ENCODE data around the gene NFIA.

Gene NFIA

GRCh38 chr1:61132645-61133334 lies 50.4 kb downstream of the NFIA start:
- DNase-seq: peak; percentile 56

DNA sequence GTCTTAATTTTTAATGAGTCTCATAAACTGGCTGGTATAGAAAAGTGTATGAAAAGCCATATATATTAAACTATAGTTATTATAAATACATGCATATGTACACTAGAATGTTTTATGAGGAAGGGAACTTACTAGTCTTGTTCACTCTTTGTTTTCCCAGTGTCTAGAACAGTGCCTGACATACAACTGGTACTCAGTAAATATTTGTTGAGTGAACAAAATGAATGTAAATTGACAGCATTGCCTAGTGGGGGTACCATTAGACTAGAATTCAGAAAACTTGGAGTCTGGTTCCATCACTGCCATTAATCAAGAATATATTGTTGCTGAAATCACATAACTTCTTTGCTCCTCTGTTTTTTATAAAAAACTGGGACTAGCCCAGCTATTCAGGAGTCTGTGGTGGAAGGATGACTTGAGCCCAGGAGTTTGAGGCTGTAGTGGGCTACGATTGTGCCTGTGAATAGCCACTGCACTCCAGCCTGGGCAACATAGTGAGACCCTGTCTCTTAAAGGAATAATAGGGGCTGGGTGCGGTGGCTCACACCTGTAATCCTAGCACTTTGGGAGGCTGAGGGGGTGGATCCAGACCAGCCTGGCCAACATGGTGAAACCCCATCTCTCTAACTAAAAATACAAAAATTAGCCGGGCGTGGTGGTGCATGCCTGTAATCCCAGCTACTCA lies 51.1 kb downstream of the NFIA start:
- no peak for DNase-seq

GRCh38 chr1:61135291-61135690 lies 52.9 kb downstream of the NFIA start:
- no peak for DNase-seq

DNA sequence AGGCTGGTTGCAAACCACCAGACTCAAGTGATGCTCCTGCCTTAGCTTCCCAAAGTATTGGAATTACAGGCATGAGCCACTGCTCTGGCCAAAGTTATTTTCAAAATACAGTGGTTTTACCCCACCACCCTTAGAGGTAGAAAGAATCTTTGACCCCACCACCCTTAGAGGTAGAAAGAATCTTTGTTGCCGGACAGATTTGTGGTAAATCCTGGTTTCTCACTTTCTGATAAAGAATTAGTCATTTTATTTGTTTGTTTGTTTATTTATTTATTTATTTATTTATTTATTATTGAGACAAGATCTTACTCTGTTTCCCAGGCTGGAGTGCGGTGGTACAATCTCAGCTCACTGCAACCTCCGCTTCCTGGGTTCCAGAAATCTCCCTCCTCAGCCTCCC lies 55.9 kb downstream of the NFIA start:
- DNase-seq: no peak

GRCh38 chr1:61138921-61139774 lies 56.8 kb downstream of the NFIA start:
- DNase-seq: peak; percentile 83

GRCh38 chr1:61139775-61140549 lies 57.6 kb downstream of the NFIA start:
- DNase-seq: peak; percentile 63

GRCh38 chr1:61140778-61141177 lies 58.4 kb downstream of the NFIA start:
- DNase-seq: peak; percentile 94

DNA sequence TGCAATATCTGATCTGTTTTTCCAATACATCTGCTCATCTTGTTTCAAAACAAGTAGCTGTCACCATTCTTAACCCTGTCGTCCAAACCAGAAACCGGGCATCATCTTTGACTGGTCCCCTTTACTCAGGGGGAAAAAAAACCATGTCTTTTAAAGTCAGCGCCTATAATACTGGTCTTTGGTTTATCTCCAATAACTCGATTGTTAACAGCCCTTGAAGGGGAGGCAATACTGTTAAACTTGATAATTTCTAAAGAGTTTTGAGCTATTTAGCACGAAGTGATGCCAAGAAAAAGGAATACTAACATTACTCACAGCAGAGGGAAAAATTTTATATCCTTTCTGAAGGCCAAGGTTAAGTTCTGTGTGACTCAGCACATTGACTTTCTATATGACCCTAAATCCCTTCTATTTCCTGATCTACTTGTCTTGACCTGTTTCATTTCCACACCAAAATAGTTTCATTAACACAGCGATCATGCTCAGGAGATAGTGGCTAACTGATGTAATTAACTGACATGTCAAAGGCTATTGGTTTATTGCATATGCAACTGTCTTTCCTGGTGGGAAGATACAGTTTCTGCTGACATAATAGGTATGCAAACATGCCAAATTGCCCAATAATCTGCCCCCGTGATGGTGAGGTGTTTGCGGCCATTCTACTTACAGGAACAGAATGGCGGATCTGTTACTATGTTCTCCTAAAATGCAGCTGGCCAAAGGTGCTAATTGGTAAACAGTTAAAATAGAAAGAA lies 59.1 kb downstream of the NFIA start:
- DNase-seq: peak; percentile 56

DNA sequence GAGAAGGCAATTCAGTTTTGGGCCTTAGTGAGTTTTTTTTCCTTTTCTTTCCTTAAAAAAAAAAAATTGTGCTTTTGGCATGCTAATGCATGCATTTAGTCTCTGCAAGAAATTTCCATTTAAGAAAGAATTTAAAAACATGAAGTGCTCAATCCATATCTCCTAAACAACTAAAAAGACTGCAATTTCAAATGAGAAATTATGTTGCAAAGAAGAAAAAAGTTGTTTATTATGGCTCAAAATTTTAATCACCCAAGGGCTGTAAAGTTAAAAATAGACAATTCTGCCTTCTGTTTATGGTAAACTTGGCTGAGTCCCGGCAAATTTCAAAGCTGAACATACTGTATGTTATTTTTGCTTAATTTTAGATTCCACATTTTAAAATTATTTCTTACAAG lies 59.7 kb downstream of the NFIA start:
- no peak for DNase-seq

GRCh38 chr1:61142726-61143500 lies 60.6 kb downstream of the NFIA start:
- no peak for DNase-seq

- DNase-seq: peak; percentile 54
These were observed 61.6 kb downstream of the NFIA start for GRCh38 chr1:61143821-61144424.

DNA sequence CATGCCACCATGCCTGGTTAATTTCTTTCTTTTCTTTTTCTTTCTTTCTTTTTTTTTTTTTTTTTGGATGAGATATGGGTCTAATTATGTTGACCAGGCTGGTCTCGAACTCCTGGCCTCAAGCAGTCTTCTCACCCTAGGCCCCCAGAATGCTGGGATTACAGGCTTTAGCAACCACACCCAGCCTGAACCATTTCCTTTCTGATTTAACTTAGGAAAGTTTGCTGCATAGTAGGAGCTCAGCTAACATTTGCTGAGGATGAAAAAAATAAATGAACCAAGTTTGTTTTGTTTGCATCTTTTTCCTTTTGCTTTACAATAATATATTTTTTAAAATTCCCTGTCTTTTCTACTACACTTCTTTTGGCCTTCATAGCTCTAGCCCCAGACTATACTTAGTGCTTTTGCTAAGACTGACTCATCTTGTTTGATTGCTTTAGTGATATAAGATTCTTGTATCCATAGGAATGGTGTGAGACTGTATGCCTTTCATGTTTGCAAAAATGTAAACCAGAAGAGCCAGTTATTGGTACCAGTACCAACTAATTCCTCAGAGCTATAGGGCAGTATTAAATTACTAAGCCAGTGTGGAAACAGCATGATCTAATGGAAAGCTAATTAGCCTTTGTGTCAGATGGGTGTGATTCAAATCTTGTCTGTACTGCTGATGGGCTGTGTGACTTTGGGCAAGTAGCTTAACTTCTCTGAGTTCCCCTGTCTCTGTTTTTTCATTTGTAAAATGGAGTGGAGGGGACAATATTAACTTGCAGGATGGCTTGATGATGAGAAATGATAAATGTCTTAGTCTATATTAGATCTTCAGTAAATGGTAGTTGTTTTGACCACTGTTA lies 66.9 kb downstream of the NFIA start:
- no peak for DNase-seq

DNA sequence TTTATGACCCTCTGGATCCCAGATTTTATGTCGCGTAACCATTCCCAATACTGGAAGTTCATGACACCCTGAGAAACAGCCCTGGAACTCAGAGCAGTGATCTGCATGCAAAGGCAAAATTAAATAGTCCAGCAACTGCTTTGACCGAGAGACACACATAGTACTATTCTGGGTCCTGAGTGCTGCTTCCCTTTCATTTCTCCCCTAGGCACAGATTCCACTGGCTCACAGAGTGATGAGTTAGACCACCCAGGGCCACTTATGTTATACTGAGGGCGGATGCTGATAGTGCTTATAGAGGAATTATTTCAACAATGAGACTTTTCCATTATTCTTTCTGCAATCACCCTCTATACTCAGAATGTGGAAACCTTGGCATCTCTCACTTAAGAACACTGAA lies 69.2 kb downstream of the NFIA start:
- DNase-seq: no peak

- DNase-seq: no peak
These were observed 69.7 kb downstream of the NFIA start for GRCh38 chr1:61152066-61152465.

GRCh38 chr1:61152469-61153105 lies 70.2 kb downstream of the NFIA start:
- no peak for DNase-seq

GRCh38 chr1:61156576-61157467 lies 74.5 kb downstream of the NFIA start:
- no peak for DNase-seq

DNA sequence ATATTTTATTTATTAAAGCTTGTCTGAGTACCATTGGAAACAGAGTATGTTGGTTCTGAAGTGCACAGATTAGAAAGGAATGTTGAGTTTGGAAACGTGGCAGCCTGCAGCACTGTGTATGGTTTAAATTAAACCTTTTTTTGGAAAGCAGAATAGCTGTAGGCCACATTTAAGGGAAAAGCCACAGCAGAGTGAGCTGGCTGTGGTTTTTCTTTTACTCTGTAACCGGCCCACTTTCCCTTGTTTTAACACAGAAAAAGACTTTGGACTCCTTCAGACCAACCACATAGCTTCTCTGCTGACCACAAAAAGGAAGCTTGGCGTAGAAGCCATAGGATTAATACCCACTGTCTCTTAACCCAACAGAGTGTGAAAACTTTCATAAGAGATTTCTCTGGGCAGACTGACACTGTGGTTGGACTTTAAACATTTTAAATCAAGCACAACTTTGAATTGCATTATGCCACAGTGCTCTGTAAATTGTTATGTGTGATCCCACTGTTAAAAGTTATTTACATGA lies 75.2 kb downstream of the NFIA start:
- peak; percentile 86 for DNase-seq

- DNase-seq: no peak
These were observed 76.2 kb downstream of the NFIA start for GRCh38 chr1:61158591-61158990.

Measured in hematopoietic multipotent progenitor cell treated with erythropoietin and hydrocortisone succinate and interleukin-3 and kit ligand, for 4 days (in vitro differentiated cells).